Measurements from ENCODE around the gene BRSK1. TPM values are rescaled to one million over a fixed set of nuclear protein-coding genes. Genes with fewer than 3 reads are reported as not detected.
A peak's percentile ranks its signal among the peaks of the same experiment; 100 is the strongest.

Gene BRSK1
- total and polyA plus RNA-seq, 10 of the 15 experiments (the other 5 are each of a cell fraction or from before 2014, with no cell fraction given): 0.03 to 0.76 (median 0.25) TPM; not detected in 4

- TF ChIP-seq NBN (IDR thresholded peaks at IDR 0.05): peak; percentile 91; the same call in 1 of the 2 replicates
- TF ChIP-seq USF1 (IDR thresholded peaks at IDR 0.05; ENCODE audit: borderline replicate concordance, extremely low read length, insufficient read depth, low read depth, low read length): no peak
- TF ChIP-seq SPI1 (IDR thresholded peaks at IDR 0.05; ENCODE audit: borderline replicate concordance, insufficient read depth, low read depth, low read length): no peak
- TF ChIP-seq ATF7 (IDR thresholded peaks at IDR 0.05; ENCODE audit: low read depth): 0 out of 2 replicates have a peak, but pooled peaks have one; percentile 35
- no peak for TF ChIP-seq IKZF2 (IDR thresholded peaks at IDR 0.05)
- no peak for TF ChIP-seq CHD2 (IDR thresholded peaks at IDR 0.05; ENCODE audit: borderline replicate concordance, low read depth, low read length)
- TF ChIP-seq RAD21 (IDR thresholded peaks at IDR 0.05; ENCODE audit: insufficient read depth, low read depth, low read length): no peak
- TF ChIP-seq WRNIP1 (IDR thresholded peaks at IDR 0.05; ENCODE audit: borderline replicate concordance, low read depth, low read length): no peak
- no peak for TF ChIP-seq ZNF622 (IDR thresholded peaks at IDR 0.05)
- TF ChIP-seq MEF2A (IDR thresholded peaks at IDR 0.05; ENCODE audit: insufficient read depth, low read depth, low read length): no peak
- TF ChIP-seq ZNF384 (IDR thresholded peaks at IDR 0.05; ENCODE audit: borderline replicate concordance, low read depth, low read length): no peak
- peak; percentile 37; the same call in 1 of the 2 replicates for TF ChIP-seq ZNF207 (IDR thresholded peaks at IDR 0.05; ENCODE audit: borderline replicate concordance)
- no peak for TF ChIP-seq MYB (IDR thresholded peaks at IDR 0.05; ENCODE audit: borderline replicate concordance, low read depth, low read length)
- TF ChIP-seq SKIL (IDR thresholded peaks at IDR 0.05; ENCODE audit: low read depth, poor library complexity, severe bottlenecking): no peak
- TF ChIP-seq SMC3 (IDR thresholded peaks at IDR 0.05; ENCODE audit: borderline replicate concordance, low read length): no peak; the same call in 1 of the 2 replicates
- no peak for TF ChIP-seq ZBED1 (IDR thresholded peaks at IDR 0.05; ENCODE audit: borderline replicate concordance)
- peak; percentile 62; the same call in 1 of the 2 replicates for TF ChIP-seq RB1 (IDR thresholded peaks at IDR 0.05; ENCODE audit: borderline replicate concordance)
- no peak for TF ChIP-seq ZSCAN29 (IDR thresholded peaks at IDR 0.05)
- TF ChIP-seq TARDBP (IDR thresholded peaks at IDR 0.05; ENCODE audit: borderline replicate concordance): peak; percentile 43; the same call in 1 of the 2 replicates
- no peak for TF ChIP-seq ZNF274 (IDR thresholded peaks at IDR 0.05; ENCODE audit: insufficient read depth, insufficient read length)
- peak; percentile 43 for TF ChIP-seq KLF5 (IDR thresholded peaks at IDR 0.05; ENCODE audit: partially characterized antibody)
- peak; percentile 82 for TF ChIP-seq HCFC1 (IDR thresholded peaks at IDR 0.05; ENCODE audit: low read length)
- peak; percentile 87 for TF ChIP-seq TAF1 (IDR thresholded peaks at IDR 0.05; ENCODE audit: borderline replicate concordance, low read depth, low read length)
- TF ChIP-seq ZZZ3 (IDR thresholded peaks at IDR 0.05; ENCODE audit: control insufficient read depth, insufficient read length, low read depth): no peak
- no peak for TF ChIP-seq SMAD5 (IDR thresholded peaks at IDR 0.05; ENCODE audit: low read depth)
- TF ChIP-seq GATAD2B (conservative IDR thresholded peaks at IDR 0.05; ENCODE audit: low read depth): peak; percentile 12; the same call in 1 of the 2 replicates
- TF ChIP-seq HSF1 (IDR thresholded peaks at IDR 0.05; ENCODE audit: low read depth, low read length): no peak
- no peak for TF ChIP-seq HDAC6 (IDR thresholded peaks at IDR 0.05; ENCODE audit: unreplicated experiment)
Observed at GRCh38 chr19:55279770-55280643, 3.8 kb upstream of the BRSK1 start, which contains the start of gene HSPBP1 (continued).
